K562 (cell line): ENCODE results near the gene UGT1A9. TPM values are rescaled to one million over a fixed set of nuclear protein-coding genes. Genes with fewer than 3 reads are reported as not detected.
A peak's percentile ranks its signal among the peaks of the same experiment; 100 is the strongest.

ENCODE experiments used
- ATAC-seq: fragments of 200-7000 bp; cut with Tn5 transposase; 3 replicates; pipeline ENCODE4 v1.9.1; 2020; ENCODE audit warnings: moderate library complexity
- BruUV-seq: library from RNA; stranded (reverse); fragments of 400-500 nt; replicated peaks from 2 replicates; lab custom pipeline; 2021; lab: Mats Ljungman, UMichigan
- CTCF ChIA-PET: fragments of 300-600 bp; formaldehyde crosslinking; extraction: SDS; loops from one replicate; lab custom pipeline; 2021; ENCODE audit warnings: low intra/inter-chr PET ratio; lab: Yijun Ruan, JAX
- POLR2A ChIA-PET: fragments of 300-600, 350-650 bp; sonication (Branson Sonifier 250); formaldehyde crosslinking; extraction: SDS; loops from one replicate; lab custom pipeline; 2021; ENCODE audit warnings: antibody characterized with exemption, inconsistent platforms; lab: Yijun Ruan, JAX
- DNase-seq, 4 experiments: peaks; one replicate each; pipeline versions ENCODE4 v3.0.0 to v3.0.0-alpha.2; 2011 to 2018; ENCODE audit warnings: low spot score in 3 of 4, mixed read lengths in 3 of 4; ENCODE audit errors: extremely low read depth in 1 of 4
- FAIRE-seq: peaks from 2 replicates; lab custom pipeline; 2011; peaks lifted over from hg19 to GRCh38; lab: Jason Lieb, UNC
- H2AFZ ChIP-seq: 2 replicates; pipeline ENCODE4 v1.6.0; 2011; ENCODE audit warnings: low read depth, low read length, control low read depth, inconsistent platforms
- H3K27ac ChIP-seq: fragments of 200-600 bp; 3 replicates; pipeline ENCODE4 v1.8.0; 2011; ENCODE audit warnings: low read depth, mild to moderate bottlenecking, control low read depth, inconsistent platforms, low read length, moderate library complexity, mixed read lengths; ENCODE audit errors: extremely low read depth
- H3K27me3 ChIP-seq, 2 experiments: fragments of 300-600 bp in 1 of 2; 2 replicates in 1 of 2; 3 replicates in 1 of 2; pipeline versions ENCODE4 v1.6.0 to v1.8.0; 2011; ENCODE audit warnings: inconsistent platforms in 2 of 2, low read length in 2 of 2, mild to moderate bottlenecking in 1 of 2, mixed read lengths in 1 of 2, moderate library complexity in 1 of 2; ENCODE audit not compliant: control insufficient read depth in 2 of 2, insufficient read depth in 2 of 2
- H3K36me3 ChIP-seq: fragments of 300-600 bp; 3 replicates; pipeline ENCODE4 v1.8.0; 2011; ENCODE audit warnings: mild to moderate bottlenecking, low read length, inconsistent platforms; ENCODE audit not compliant: control insufficient read depth, insufficient read depth
- H3K4me1 ChIP-seq, 2 experiments: fragments of 200-600 bp in 1 of 2; replicated peaks in 1 of 2; 2 replicates in 1 of 2; 3 replicates in 1 of 2; pipeline versions ENCODE4 v1.5.1 to v1.8.0; 2011; ENCODE audit warnings: inconsistent platforms in 2 of 2, low read length in 2 of 2, mild to moderate bottlenecking in 1 of 2, mixed read lengths in 1 of 2, moderate library complexity in 1 of 2; ENCODE audit not compliant: control insufficient read depth in 2 of 2, insufficient read depth in 2 of 2
- H3K4me2 ChIP-seq: 2 replicates; pipeline ENCODE4 v1.6.1; 2011; ENCODE audit warnings: low read length, control low read depth, inconsistent platforms, mixed read lengths; ENCODE audit not compliant: insufficient read depth
- H3K4me3 ChIP-seq: fragments of 200-600 bp; sonication (generic), shearing (Covaris generic); 2 replicates; pipeline ENCODE4 v1.5.1; 2016; ENCODE audit warnings: control low read depth, inconsistent platforms
- H3K79me2 ChIP-seq: fragments of 200-600 bp; 3 replicates; pipeline ENCODE4 v1.8.0; 2011; ENCODE audit warnings: low read length, inconsistent platforms; ENCODE audit not compliant: control insufficient read depth, insufficient read depth
- H3K9ac ChIP-seq, 2 experiments: 2 replicates each; pipeline versions ENCODE4 v1.6.0 to v1.6.1; 2011; ENCODE audit warnings: low read depth in 2 of 2, low read length in 2 of 2, control low read depth in 1 of 2, inconsistent platforms in 1 of 2, mild to moderate bottlenecking in 1 of 2, mixed read lengths in 1 of 2; ENCODE audit not compliant: insufficient read depth in 1 of 2
- H3K9me1 ChIP-seq: one replicate; pipeline ENCODE4 v1.6.0; 2011; ENCODE audit warnings: inconsistent platforms, mild to moderate bottlenecking, low read length, moderate library complexity; ENCODE audit not compliant: control insufficient read depth, insufficient read depth
- H3K9me3 ChIP-seq: replicated peaks from 2 replicates; pipeline ENCODE4 v1.5.1; 2011; ENCODE audit warnings: low read depth, low read length, inconsistent platforms; ENCODE audit not compliant: control insufficient read depth, insufficient read depth
- H4K20me1 ChIP-seq: replicated peaks from 2 replicates; pipeline ENCODE4 v1.6.1; 2011; ENCODE audit warnings: low read length, inconsistent platforms, mixed read lengths; ENCODE audit not compliant: control insufficient read depth, insufficient read depth
- ARID1B ChIP-seq: fragments of 450-650 bp; IDR thresholded peaks from 2 replicates; pipeline ENCODE4 v1.6.1; 2016; ENCODE audit warnings: antibody characterized with exemption, mild to moderate bottlenecking, inconsistent platforms
- ARID4B ChIP-seq: sonication (generic); formaldehyde crosslinking; IDR thresholded peaks from 2 replicates; pipeline ENCODE4 v1.8.0; 2022; ENCODE audit warnings: mild to moderate bottlenecking, missing genetic modification reagents
- ATF7 ChIP-seq: fragments of 450-650 bp; IDR thresholded peaks from 2 replicates; pipeline ENCODE4 v1.7.1; 2014; ENCODE audit warnings: mild to moderate bottlenecking, moderate library complexity
- CAMTA2 ChIP-seq: fragments of 250-450 bp; sonication (Bioruptor Pico); conservative IDR thresholded peaks from 2 replicates; pipeline ENCODE4 v1.5.1; 2022
- CTCFL ChIP-seq: IDR thresholded peaks from 2 replicates; pipeline ENCODE4 v1.6.1; 2011; ENCODE audit warnings: borderline replicate concordance, low read depth, mild to moderate bottlenecking, moderate library complexity, low read length; ENCODE audit not compliant: insufficient read depth, poor library complexity, severe bottlenecking
- ERF ChIP-seq: fragments of 450-650 bp; formaldehyde crosslinking; IDR thresholded peaks from 2 replicates; pipeline ENCODE4 v1.4.0; 2020; ENCODE audit warnings: mild to moderate bottlenecking, mixed read lengths
- POLR2H ChIP-seq: IDR thresholded peaks from 2 replicates; pipeline ENCODE4 v1.6.1; 2016; ENCODE audit warnings: missing genetic modification characterization, low read depth, mild to moderate bottlenecking, control low read depth, missing compliant biosample characterization, moderate library complexity
- RBM25 ChIP-seq: fragments of 200-400 bp; formaldehyde crosslinking; IDR thresholded peaks from 2 replicates; pipeline ENCODE4 v1.6.1; 2018; ENCODE audit warnings: low read length, low read depth, moderate library complexity; ENCODE audit not compliant: severe bottlenecking
- SMAD3 ChIP-seq: fragments of 450-650 bp; formaldehyde crosslinking; conservative IDR thresholded peaks from 2 replicates; pipeline ENCODE4 v1.4.0; 2020; ENCODE audit warnings: mild to moderate bottlenecking
- ZNF408 ChIP-seq: fragments of 250-450 bp; sonication (Bioruptor Pico); IDR thresholded peaks from 2 replicates; pipeline ENCODE4 v1.4.0; 2020; ENCODE audit warnings: low read depth, mild to moderate bottlenecking, moderate library complexity
- WGBS: fragments of 100-300 bp; shearing (Covaris generic); methylation state at CpG from one replicate; pipeline ENCODE4 v1.1.6; 2016; ENCODE audit warnings: low coverage, mixed read lengths; ENCODE audit not compliant: insufficient coverage; ENCODE audit errors: missing lambda C conversion rate; 5-methylcytosine and 5-hydroxymethylcytosine counted together
- in situ Hi-C: fragments of 300-500 bp; cut with MboI; formaldehyde crosslinking; loops from 4 replicates; pipeline ENCODE4 v1.15.0; 2018; ENCODE audit warnings: inconsistent platforms, mixed read lengths
- intact Hi-C: fragments of 100-400 bp; cut with micrococcal nuclease; formaldehyde crosslinking; loops from 2 replicates; pipeline ENCODE4 v1.14.2; 2022
- polyA plus RNA-seq, 8 experiments: library from polyadenylated mRNA; depleted of rRNA in 4 of 8; stranded (reverse) in 5 of 8; unstranded in 3 of 8; fragments of >200 nt; fragmentation: Nextera tagmentation in 2 of 8; fragmentation: Illumina TruSeq in 1 of 8; extraction: Ambion mirVana in 2 of 8; extraction: Trizol in 1 of 8; gene quantifications; 2 replicates each; pipeline versions ENCODE4 v1.2.1 to v1.2.3, GENCODE V29; 2011 to 2014; ENCODE audit warnings: inconsistent platforms in 1 of 8, missing spikeins in 1 of 8
- total RNA-seq, 7 experiments: library from RNA; depleted of rRNA in 6 of 7; stranded (reverse); fragments of >200 nt in 6 of 7; fragmentation: Illumina TruSeq in 2 of 7; extraction: Trizol in 2 of 7; gene quantifications; 2 replicates each; pipeline versions ENCODE4 v1.2.1 to v1.2.3, GENCODE V29; 2011 to 2021; ENCODE audit warnings: low replicate concordance in 1 of 7

UGT1A9 gene
- total and polyA plus RNA-seq, 9 of the 15 experiments (the other 6 are each of a cell fraction or from before 2014, with no cell fraction given), result 0.09 TPM; not detected in 8

DNA sequence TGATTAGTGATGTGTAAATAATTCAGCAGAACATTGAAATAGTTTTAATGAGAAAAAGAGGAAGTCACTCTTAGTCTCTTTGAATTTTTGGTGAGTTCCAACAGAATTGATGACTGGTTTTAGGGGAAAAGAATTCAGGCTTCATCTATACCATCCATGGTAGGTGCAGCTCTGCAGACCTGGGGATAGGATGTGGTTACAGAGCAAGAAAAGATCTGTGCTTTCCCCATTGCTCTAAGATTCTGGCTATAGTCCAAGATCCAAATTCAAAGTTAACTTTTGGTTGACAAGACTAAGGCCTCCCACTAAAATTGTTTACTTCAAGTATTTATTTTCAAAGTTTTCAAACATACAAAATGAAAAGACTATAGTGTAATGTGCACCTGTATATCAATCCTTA lies 31.8 kb upstream of the UGT1A9 start (continued):
- TF ChIP-seq ARID4B (CRISPR knock-in tag), result no peak
- no peak for TF ChIP-seq ARID1B
- no peak for TF ChIP-seq ATF7
- TF ChIP-seq CAMTA2 (CRISPR knock-in tag), result no peak
- TF ChIP-seq, all 486 proteins: peak for 0

GRCh38 chr2:233643128-233643527 lies 28.6 kb upstream of the UGT1A9 start:
- ATAC-seq (no peak), FAIRE-seq (no peak), DNase-seq (peak in 1 of 4 experiments; percentile 2)
- intact Hi-C loops, result no loop called here
- ChIA-PET CTCF (no interaction called here), POLR2A (no interaction called here)
- Histone ChIP-seq H2AFZ (no peak overlapping the region), H4K20me1 (no peaks in the 10 kb centered on the region), H3K9ac (no peak overlapping the region), H3K27me3 (no peaks in the 10 kb centered on the region), H3K4me3 (no peak overlapping the region), H3K4me1 (no peaks in the 10 kb centered on the region), H3K9me3 (no peaks in the 10 kb centered on the region), H3K4me2 (no peak overlapping the region), H3K9me1 (no peaks in the 10 kb centered on the region), H3K79me2 (no peaks in the 10 kb centered on the region), H3K27ac (no peak overlapping the region), H3K36me3 (no peaks in the 10 kb centered on the region)
- no TSS peak for BruUV-seq
- 0% methylated on average over 1 of the region's 1 CpG for WGBS
- in situ Hi-C loops, result no loop called here
- TF ChIP-seq ERF (CRISPR knock-in tag) (no peak), POLR2H (tag) (no peak), RBM25 (no peak), ZNF408 (CRISPR knock-in tag) (no peak), CTCFL (no peak), SMAD3 (CRISPR knock-in tag) (no peak)
